Heart left ventricle (tissue), 16 donors: Measurements from ENCODE around the gene STK36. TPM values are rescaled to one million over a fixed set of nuclear protein-coding genes. Genes with fewer than 3 reads are reported as not detected.

Experiments
- ATAC-seq, 4 donors: fragments of 200-7000 bp; cut with Tn5 transposase; one replicate each; pipeline ENCODE4 v1.9.1; 2020 to 2022; ENCODE audit warnings: moderate library complexity in 4 of 4, mild to moderate bottlenecking in 3 of 4, moderate number of reproducible peaks in 1 of 4
- DNase-seq, 5 donors: peaks; one replicate each; pipeline ENCODE4 v3.0.0-alpha.2; 2020
- H3K27ac ChIP-seq, 12 donors: fragments of 200-600 bp; sonication (generic) in 4 of 12; one replicate each; pipeline versions ENCODE4 v1.5.0 to v1.8.0; 2016 to 2022; ENCODE audit warnings: mild to moderate bottlenecking in 2 of 12
- H3K27me3 ChIP-seq, 9 donors: fragments of 200-600 bp; sonication (generic) in 2 of 9; one replicate each; pipeline versions ENCODE4 v1.5.1 to v1.8.0; 2016 to 2022; ENCODE audit warnings: mild to moderate bottlenecking in 3 of 9
- H3K36me3 ChIP-seq, 9 donors: fragments of 200-600 bp; sonication (generic) in 2 of 9; one replicate each; pipeline versions ENCODE4 v1.5.0 to v1.8.0; 2018 to 2022; ENCODE audit warnings: mild to moderate bottlenecking in 2 of 9
- H3K4me1 ChIP-seq, 12 donors: fragments of 200-600 bp; sonication (generic) in 4 of 12; one replicate each; pipeline versions ENCODE4 v1.5.0 to v1.8.0; 2016 to 2022; ENCODE audit warnings: mild to moderate bottlenecking in 3 of 12
- H3K4me3 ChIP-seq, 12 donors: fragments of 200-600 bp; sonication (generic) in 4 of 12; one replicate each; pipeline versions ENCODE4 v1.5.0 to v1.8.0; 2017 to 2022; ENCODE audit warnings: mild to moderate bottlenecking in 9 of 12, moderate library complexity in 4 of 12
- H3K9me3 ChIP-seq, 12 donors: fragments of 200-600 bp; sonication (generic) in 4 of 12; one replicate each; pipeline versions ENCODE4 v1.5.0 to v1.8.0; 2016 to 2022; ENCODE audit warnings: mild to moderate bottlenecking in 1 of 12
- CTCF ChIP-seq, 12 donors: fragments of 200-600 bp; sonication (generic) in 4 of 12; IDR thresholded peaks; one replicate each; pipeline versions ENCODE4 v1.5.0 to v1.8.0; 2018 to 2022; ENCODE audit warnings: antibody characterized with exemption in 12 of 12, mild to moderate bottlenecking in 5 of 12
- POLR2A ChIP-seq, 2 donors: fragments of 450-650 bp; IDR thresholded peaks; one replicate each; pipeline ENCODE4 v1.6.1; 2017; ENCODE audit warnings: antibody characterized with exemption in 2 of 2, mild to moderate bottlenecking in 2 of 2, moderate library complexity in 2 of 2
- WGBS, 4 donors: extraction: QIAGEN DNeasy Blood & Tissue Kit in 2 of 4; methylation state at CpG; one replicate each; pipeline versions ENCODE4 v1.1.5 to v1.1.7; 2013 to 2018; 5-methylcytosine and 5-hydroxymethylcytosine counted together
- intact Hi-C, 10 donors: fragments of 100-400 bp; cut with DNase I; formaldehyde crosslinking; loops; one replicate each; pipeline versions ENCODE4 v1.11.1 to v1.14.2; 2022
- polyA plus RNA-seq, 2 donors: library from polyadenylated mRNA; stranded (reverse); fragments of 200-250 nt; gene quantifications; one replicate each; pipeline ENCODE4 v1.2.3, GENCODE V29; 2013
- total RNA-seq, 9 donors: library from RNA; depleted of rRNA in 2 of 9; stranded (reverse); fragments of >200 nt in 2 of 9; fragmentation: NEBNext Ultra II Directional in 3 of 9; extraction: Animal tissue kit (Norgen Biotek cat#: 25700) in 3 of 9; gene quantifications; one replicate each; pipeline versions ENCODE4 v1.1.0 to v1.2.4, GENCODE V29; 2016 to 2023
- donor health status: ischemic (EF 13 %, LVEDD 7.1; RV severe dilation, severe dysfunction).
- donor health status: healthy with polysubstance abuse.
- donor health status: DM: no; HTN: yes; CAD: no.
- donor health status: DM: no; HTN: no; CAD: no.
- donor health status: ischemic (EF 25% LVEDD 6.9; RV normal size, moderate dysfunction).
- donor health status: ischemic (EF 25% LVEDD 5.7; RV mildly dilated, moderate dysfunction).
- donor health status: healthy.
- donor health status: DM: yes; HTN: yes; CAD: no.
- donor health status: ischemic (EF 35%, LVEDD 5.7; RV mildly dilated, moderate dysfunction).
- donor health status: nonischemic (EF 11% LVEDD 7.7; RV severe dilation, severe dysfunction).
- donor health status: DM: yes; HTN: yes; CAD: no.
- donor health status: PGD.
- donor health status: ischemic (EF 29% LVEDD 5.4; RV normal size, mild dysfunction).
- donor health status: nonischemic (EF 23%, LVEDD 6.1; RV moderate dilation, normal function).

Gene STK36
- total and polyA plus RNA-seq, 11 donors = 4.7 to 16.2 (median 7.9) TPM

- no peak for DNase-seq
- Histone ChIP-seq H3K9me3 (no peaks in the 10 kb centered on the region), H3K27me3 (no peaks in the 10 kb centered on the region), H3K27ac (peak overlapping the region in 11 of 12 donors; percentile 36 to 96 (median 91)), H3K4me3 (peak overlapping the region; percentile 61 to 93 (median 83)), H3K36me3 (peaks cover 0 to 8% (median 0%) of the 10 kb centered on the region in 9 donors), H3K4me1 (peaks cover 0 to 33% (median 8%) of the 10 kb centered on the region in 12 donors)
- WGBS, 4 donors = 17 to 24% (median 20%) methylated on average over 5 of the region's 5 CpGs
- ATAC-seq = no peak
- intact Hi-C loops = loop anchor here in 8 of 10 donors (1.0 to 5.0 kb wide), 6 partner anchors 53 to 136 kb away; partner anchors contain the start of genes BCS1L (in 1 of the 8), CYP27A1 (in 1 of the 8) and ZNF142 (in 1 of the 8)
- no peak for TF ChIP-seq POLR2A (IDR thresholded peaks at IDR 0.05)
- TF ChIP-seq CTCF (IDR thresholded peaks at IDR 0.05) = no peak
These were observed 39.7 kb downstream of the STK36 start for GRCh38 chr2:218711550-218711929.

GRCh38 chr2:218713922-218714321 lies 42.0 kb downstream of the STK36 start:
- peaks cover 0 to 43% (median 8%) of the 10 kb centered on the region in 12 donors for H3K4me1 ChIP-seq

GRCh38 chr2:218716070-218716469 lies 44.2 kb downstream of the STK36 start:
- no peak for DNase-seq
- Histone ChIP-seq H3K4me1 (peaks cover 0 to 43% (median 5%) of the 10 kb centered on the region in 12 donors), H3K27ac (peak overlapping the region in 4 of 12 donors; percentile 4 to 21 (median 12)), H3K27me3 (no peaks in the 10 kb centered on the region), H3K36me3 (peaks cover 0 to 13% (median 3%) of the 10 kb centered on the region in 9 donors), H3K4me3 (no peak overlapping the region), H3K9me3 (no peaks in the 10 kb centered on the region)
- TF ChIP-seq POLR2A (IDR thresholded peaks at IDR 0.05) (no peak), CTCF (IDR thresholded peaks at IDR 0.05) (no peak)
- ATAC-seq = no peak
- 68 to 76% (median 72%) methylated on average over 4 of the region's 4 CpGs for WGBS, 4 donors
- intact Hi-C loops = no loop called here

More at GRCh38 chr2:218713922-218714321, 42.0 kb downstream of the STK36 start:
- H3K27me3 ChIP-seq = no peaks in the 10 kb centered on the region
- no peak for TF ChIP-seq POLR2A (IDR thresholded peaks at IDR 0.05)
- TF ChIP-seq CTCF (IDR thresholded peaks at IDR 0.05) = no peak
- no peaks in the 10 kb centered on the region for H3K9me3 ChIP-seq
- WGBS, 4 donors = 91 to 96% (median 93%) methylated on average over 2 of the region's 2 CpGs
- DNase-seq (no peak), ATAC-seq (no peak)
- H3K36me3 ChIP-seq = peaks cover 0 to 10% (median 3%) of the 10 kb centered on the region in 9 donors
- intact Hi-C loops = loop anchor here in 6 of 10 donors (5.0 kb wide), 3 partner anchors 68 to 133 kb away; partner anchors contain the start of gene CYP27A1 (in 1 of the 6)
- H3K4me3 ChIP-seq = no peak overlapping the region
- H3K27ac ChIP-seq = no peak overlapping the region

- no peak for DNase-seq
- Histone ChIP-seq H3K27ac (no peak overlapping the region), H3K4me1 (peaks cover 0 to 33% (median 0%) of the 10 kb centered on the region in 12 donors), H3K9me3 (no peaks in the 10 kb centered on the region), H3K4me3 (no peak overlapping the region), H3K36me3 (peaks cover 0 to 13% (median 3%) of the 10 kb centered on the region in 9 donors), H3K27me3 (no peaks in the 10 kb centered on the region)
- no peak for ATAC-seq
- 73 to 87% (median 84%) methylated on average over 3 of the region's 3 CpGs for WGBS, 4 donors
- TF ChIP-seq CTCF (IDR thresholded peaks at IDR 0.05) = no peak
- TF ChIP-seq POLR2A (IDR thresholded peaks at IDR 0.05) = no peak
- intact Hi-C loops = no loop called here
These were observed 45.4 kb downstream of the STK36 start for GRCh38 chr2:218717262-218717661.
